GM23338 (cell line): ENCODE measurements around the gene STAU1. TPM values are rescaled to one million over a fixed set of nuclear protein-coding genes. Genes with fewer than 3 reads are reported as not detected.

Experiments
- ATAC-seq: fragments of 200-7000 bp; cut with Tn5 transposase; 3 replicates; pipeline ENCODE4 v1.9.1; 2020
- DNase-seq: peaks from one replicate; pipeline ENCODE4 v3.0.0-alpha.2; 2015; ENCODE audit warnings: low spot score
- H2AFZ ChIP-seq: fragments of 200-600 bp; sonication (generic); 2 replicates; pipeline ENCODE4 v1.8.0; 2016; ENCODE audit warnings: antibody characterized with exemption, mild to moderate bottlenecking, moderate library complexity
- H3F3A ChIP-seq: fragments of 200-600 bp; sonication (generic); replicated peaks from 2 replicates; pipeline ENCODE4 v1.8.0; 2017; ENCODE audit warnings: antibody characterized with exemption, mixed run types, low read depth
- H3K27ac ChIP-seq: fragments of 200-600 bp; sonication (generic); 2 replicates; pipeline ENCODE4 v1.6.1; 2016; ENCODE audit warnings: low read depth
- H3K27me3 ChIP-seq: fragments of 200-600 bp; sonication (generic); 2 replicates; pipeline ENCODE4 v1.8.0; 2016; ENCODE audit warnings: mild to moderate bottlenecking, mixed run types, moderate library complexity; ENCODE audit not compliant: insufficient read depth
- H3K36me3 ChIP-seq: fragments of 200-600 bp; sonication (generic); 2 replicates; pipeline ENCODE4 v1.8.0; 2016; ENCODE audit warnings: mild to moderate bottlenecking; ENCODE audit not compliant: insufficient read depth
- H3K4me1 ChIP-seq: fragments of 200-600 bp; sonication (generic); 2 replicates; pipeline ENCODE4 v1.8.0; 2016; ENCODE audit warnings: mild to moderate bottlenecking, moderate library complexity; ENCODE audit not compliant: insufficient read depth
- H3K4me2 ChIP-seq: fragments of 200-600 bp; sonication (generic); 2 replicates; pipeline ENCODE4 v1.7.1; 2017; ENCODE audit warnings: mixed run types
- H3K4me3 ChIP-seq: fragments of 200-600 bp; sonication (generic); 2 replicates; pipeline ENCODE4 v1.6.1; 2016; ENCODE audit warnings: mixed run types
- H3K79me2 ChIP-seq: fragments of 200-600 bp; sonication (generic); replicated peaks from 2 replicates; pipeline ENCODE4 v1.8.0; 2017; ENCODE audit warnings: mild to moderate bottlenecking; ENCODE audit not compliant: insufficient read depth
- H3K9me2 ChIP-seq: fragments of 200-600 bp; sonication (generic); 2 replicates; pipeline ENCODE4 v1.8.0; 2017; ENCODE audit not compliant: insufficient read depth
- H4K20me1 ChIP-seq: fragments of 200-600 bp; sonication (generic); replicated peaks from 2 replicates; pipeline ENCODE4 v1.8.0; 2017; ENCODE audit warnings: mild to moderate bottlenecking; ENCODE audit not compliant: insufficient read depth
- H3K27ac Mint-ChIP-seq: 2 replicates; pipeline ENCODE4 v1.8.0; 2020; ENCODE audit warnings: inconsistent platforms, mild to moderate bottlenecking, moderate library complexity, mixed read lengths
- H3K27me3 Mint-ChIP-seq: 3 replicates; pipeline ENCODE4 v1.8.0; 2022; ENCODE audit warnings: low read depth, mild to moderate bottlenecking, moderate library complexity, mixed read lengths, inconsistent platforms; ENCODE audit not compliant: insufficient read depth, poor library complexity
- H3K36me3 Mint-ChIP-seq: 3 replicates; pipeline ENCODE4 v1.8.0; 2021; ENCODE audit warnings: low read depth, mild to moderate bottlenecking, inconsistent platforms, moderate library complexity, mixed read lengths
- H3K4me1 Mint-ChIP-seq: 3 replicates; pipeline ENCODE4 v1.8.0; 2020; ENCODE audit warnings: mild to moderate bottlenecking, inconsistent platforms, mixed read lengths
- H3K4me3 Mint-ChIP-seq: 3 replicates; pipeline ENCODE4 v1.8.0; 2021; ENCODE audit warnings: moderate library complexity, mild to moderate bottlenecking, inconsistent platforms, mixed read lengths
- H3K9me3 Mint-ChIP-seq: 3 replicates; pipeline ENCODE4 v1.8.0; 2020; ENCODE audit warnings: moderate library complexity, mild to moderate bottlenecking, inconsistent platforms, mixed read lengths
- CREB1 ChIP-seq: fragments of 250-450 bp; sonication (Bioruptor Pico); IDR thresholded peaks from 2 replicates; pipeline ENCODE4 v1.5.0; 2020; ENCODE audit warnings: low read depth, mild to moderate bottlenecking, moderate library complexity
- EZH2 ChIP-seq: fragments of 200-600 bp; sonication (generic); IDR thresholded peaks from one replicate; pipeline ENCODE4 v1.8.0; 2017; ENCODE audit warnings: antibody characterized with exemption, mild to moderate bottlenecking, low read depth; ENCODE audit not compliant: unreplicated experiment
- EZH2phosphoT487 ChIP-seq: fragments of 200-600 bp; sonication (generic); IDR thresholded peaks from one replicate; pipeline ENCODE4 v1.8.1; 2018; ENCODE audit warnings: antibody characterized with exemption; ENCODE audit not compliant: unreplicated experiment
- JUNB ChIP-seq: IDR thresholded peaks from one replicate; pipeline ENCODE4 v1.6.1; 2016; ENCODE audit warnings: antibody characterized with exemption; ENCODE audit not compliant: unreplicated experiment
- NANOG ChIP-seq: IDR thresholded peaks from 2 replicates; pipeline ENCODE4 v1.6.1; 2016; ENCODE audit warnings: antibody characterized with exemption, borderline replicate concordance
- POLR2AphosphoS5 ChIP-seq: IDR thresholded peaks from 2 replicates; pipeline ENCODE4 v1.6.1; 2016; ENCODE audit warnings: antibody characterized with exemption, low read depth
- REST ChIP-seq: IDR thresholded peaks from one replicate; pipeline ENCODE4 v1.6.1; 2018; ENCODE audit warnings: antibody characterized with exemption; ENCODE audit not compliant: unreplicated experiment
- STAT1 ChIP-seq: IDR thresholded peaks from one replicate; pipeline ENCODE4 v1.6.1; 2016; ENCODE audit warnings: antibody characterized with exemption; ENCODE audit not compliant: unreplicated experiment
- ZNF114 ChIP-seq: fragments of 250-450 bp; sonication (Bioruptor Pico); IDR thresholded peaks from 2 replicates; pipeline ENCODE4 v1.5.0; 2020; ENCODE audit warnings: mild to moderate bottlenecking, moderate library complexity
- ZNF331 ChIP-seq: fragments of 250-450 bp; sonication (Bioruptor Pico); IDR thresholded peaks from 2 replicates; pipeline ENCODE4 v1.5.0; 2020; ENCODE audit warnings: low read depth, mild to moderate bottlenecking, moderate library complexity
- polyA plus RNA-seq: library from polyadenylated mRNA; unstranded; fragments of >200 nt; fragmentation: Nextera tagmentation; extraction: Ambion mirVana; gene quantifications from 2 replicates; pipeline ENCODE4 v1.2.1, GENCODE V29; 2016
- total RNA-seq: library from RNA; depleted of rRNA; stranded (reverse); fragments of >200 nt; shearing (Covaris generic); gene quantifications from 2 replicates; pipeline ENCODE4 v1.2.3, GENCODE V29; 2014
- TF ChIP-seq, protein P1 (sequence below), 2 experiments: fragments of 200-600 bp in 1 of 2; sonication (generic) in 1 of 2; conservative IDR thresholded peaks; 2 replicates each; pipeline versions ENCODE4 v1.5.1 to v1.6.1; 2016 to 2017; ENCODE audit warnings: antibody characterized with exemption in 2 of 2, low read depth in 2 of 2, mild to moderate bottlenecking in 2 of 2, moderate library complexity in 1 of 2

STAU1 gene
- total and polyA plus RNA-seq, 2 experiments from 2014 or later = 102 TPM

DNA sequence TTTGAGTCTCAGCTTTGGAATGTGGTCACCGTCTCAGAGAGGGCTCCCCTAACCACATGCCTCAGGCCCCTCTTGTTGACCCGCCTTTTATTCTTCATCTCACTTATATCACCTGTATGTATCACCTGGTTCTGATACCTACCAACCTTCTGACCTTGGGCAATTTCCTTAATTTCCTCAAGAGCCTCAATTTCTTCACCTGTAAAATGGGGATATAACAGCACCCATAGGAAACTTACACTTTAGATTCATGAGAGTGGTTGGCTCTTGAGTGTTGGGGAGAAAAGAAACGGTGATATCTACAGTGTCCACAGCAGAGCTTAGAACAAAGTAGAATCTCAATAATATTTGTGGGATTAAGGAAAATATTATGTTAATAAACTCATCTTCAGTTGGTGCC lies 27.1 kb upstream of the STAU1 start (continued):
- TF ChIP-seq, protein P1, sequence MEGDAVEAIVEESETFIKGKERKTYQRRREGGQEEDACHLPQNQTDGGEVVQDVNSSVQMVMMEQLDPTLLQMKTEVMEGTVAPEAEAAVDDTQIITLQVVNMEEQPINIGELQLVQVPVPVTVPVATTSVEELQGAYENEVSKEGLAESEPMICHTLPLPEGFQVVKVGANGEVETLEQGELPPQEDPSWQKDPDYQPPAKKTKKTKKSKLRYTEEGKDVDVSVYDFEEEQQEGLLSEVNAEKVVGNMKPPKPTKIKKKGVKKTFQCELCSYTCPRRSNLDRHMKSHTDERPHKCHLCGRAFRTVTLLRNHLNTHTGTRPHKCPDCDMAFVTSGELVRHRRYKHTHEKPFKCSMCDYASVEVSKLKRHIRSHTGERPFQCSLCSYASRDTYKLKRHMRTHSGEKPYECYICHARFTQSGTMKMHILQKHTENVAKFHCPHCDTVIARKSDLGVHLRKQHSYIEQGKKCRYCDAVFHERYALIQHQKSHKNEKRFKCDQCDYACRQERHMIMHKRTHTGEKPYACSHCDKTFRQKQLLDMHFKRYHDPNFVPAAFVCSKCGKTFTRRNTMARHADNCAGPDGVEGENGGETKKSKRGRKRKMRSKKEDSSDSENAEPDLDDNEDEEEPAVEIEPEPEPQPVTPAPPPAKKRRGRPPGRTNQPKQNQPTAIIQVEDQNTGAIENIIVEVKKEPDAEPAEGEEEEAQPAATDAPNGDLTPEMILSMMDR (conservative IDR thresholded peaks at IDR 0.05; ENCODE audit: low read depth in 2 of 2) = no peak
- no peak for TF ChIP-seq JUNB
- TF ChIP-seq CREB1 = no peak
- TF ChIP-seq ZNF114 = no peak
- TF ChIP-seq EZH2 = no peak

- ATAC-seq (no peak), DNase-seq (no peak)
- no peak overlapping the region for H3K4me2 ChIP-seq
- H3K4me3 ChIP-seq = no peak overlapping the region
- TF ChIP-seq EZH2 = no peak
- H3K27ac Mint-ChIP-seq = no peak overlapping the region
- H3F3A ChIP-seq = no peaks in the 10 kb centered on the region
- H3K9me3 Mint-ChIP-seq = peaks cover 9% of the 10 kb centered on the region
- peaks cover 6% of the 10 kb centered on the region for H3K4me1 Mint-ChIP-seq
- no peaks in the 10 kb centered on the region for H3K36me3 ChIP-seq
- no peak overlapping the region for H2AFZ ChIP-seq
- peaks cover 8% of the 10 kb centered on the region for H3K27me3 Mint-ChIP-seq
- no peaks in the 10 kb centered on the region for H4K20me1 ChIP-seq
- H3K4me3 Mint-ChIP-seq = no peak overlapping the region
- peaks cover under 1% of the 10 kb centered on the region for H3K79me2 ChIP-seq
- no peaks in the 10 kb centered on the region for H3K27me3 ChIP-seq
- H3K9me2 ChIP-seq = peaks cover 3% of the 10 kb centered on the region; the same call in 1 of the 2 replicates
- peaks cover under 1% of the 10 kb centered on the region; the same call in 2 of the 3 replicates for H3K36me3 Mint-ChIP-seq
- H3K27ac ChIP-seq = no peak overlapping the region
- H3K4me1 ChIP-seq = no peaks in the 10 kb centered on the region
Observed at GRCh38 chr20:49214571-49214970, 26.4 kb upstream of the STAU1 start.

GRCh38 chr20:49210757-49211110 lies 22.6 kb upstream of the STAU1 start:
- peaks cover 3% of the 10 kb centered on the region; the same call in 1 of the 2 replicates for H3K9me2 ChIP-seq
- DNase-seq (no peak), ATAC-seq (no peak)
- TF ChIP-seq EZH2phosphoT487 (no peak), NANOG (no peak)
- H3K4me2 ChIP-seq = no peak overlapping the region
- H3K27ac ChIP-seq = no peak overlapping the region
- no peak overlapping the region for H3K4me3 Mint-ChIP-seq
- H3K36me3 ChIP-seq = no peaks in the 10 kb centered on the region
- H4K20me1 ChIP-seq = no peaks in the 10 kb centered on the region
- no peak overlapping the region for H3K27ac Mint-ChIP-seq
- peaks cover 6% of the 10 kb centered on the region; the same call in 2 of the 3 replicates for H3K9me3 Mint-ChIP-seq
- H3K27me3 Mint-ChIP-seq = no peaks in the 10 kb centered on the region
- H3F3A ChIP-seq = no peaks in the 10 kb centered on the region
- H3K27me3 ChIP-seq = no peaks in the 10 kb centered on the region
- no peaks in the 10 kb centered on the region; the same call in 2 of the 3 replicates for H3K36me3 Mint-ChIP-seq
- no peaks in the 10 kb centered on the region for H3K4me1 Mint-ChIP-seq
- H2AFZ ChIP-seq = no peak overlapping the region
- H3K4me1 ChIP-seq = no peaks in the 10 kb centered on the region
- H3K4me3 ChIP-seq = no peak overlapping the region
- H3K79me2 ChIP-seq = no peaks in the 10 kb centered on the region

GRCh38 chr20:49210101-49210756 lies 22.1 kb upstream of the STAU1 start:
- H3F3A ChIP-seq = no peaks in the 10 kb centered on the region
- H3K27ac ChIP-seq = no peak overlapping the region
- peaks cover 3% of the 10 kb centered on the region; the same call in 1 of the 2 replicates for H3K9me2 ChIP-seq
- H3K27me3 ChIP-seq = no peaks in the 10 kb centered on the region
- no peak overlapping the region for H2AFZ ChIP-seq
- H3K9me3 Mint-ChIP-seq = peaks cover 6% of the 10 kb centered on the region; the same call in 2 of the 3 replicates
- H3K4me3 Mint-ChIP-seq = no peak overlapping the region
- no peaks in the 10 kb centered on the region for H3K27me3 Mint-ChIP-seq
- no peaks in the 10 kb centered on the region for H3K4me1 ChIP-seq
- no peaks in the 10 kb centered on the region for H3K36me3 ChIP-seq
- ATAC-seq (no peak), DNase-seq (no peak)
- H3K79me2 ChIP-seq = no peaks in the 10 kb centered on the region
- no peak overlapping the region for H3K4me2 ChIP-seq
- no peak overlapping the region for H3K4me3 ChIP-seq
- H3K36me3 Mint-ChIP-seq = no peaks in the 10 kb centered on the region; the same call in 2 of the 3 replicates
- H4K20me1 ChIP-seq = no peaks in the 10 kb centered on the region
- H3K4me1 Mint-ChIP-seq = no peaks in the 10 kb centered on the region
- H3K27ac Mint-ChIP-seq = no peak overlapping the region
- TF ChIP-seq CREB1 (no peak), REST (no peak), EZH2 (no peak), ZNF331 (no peak), EZH2phosphoT487 (no peak), JUNB (no peak), NANOG (no peak), STAT1 (no peak), POLR2AphosphoS5 (no peak)
